Activated T-cell treated with anti-CD3 and anti-CD28 coated beads, Interleukin-2, amount 50 U/mL, for 4 hours (primary cell): ENCODE results near the gene FABP7. TPM values are rescaled to one million over a fixed set of nuclear protein-coding genes. Genes with fewer than 3 reads are reported as not detected.

ENCODE experiments used
- ATAC-seq, 2 donors: fragments of 200-7000 bp; cut with Tn5 transposase; one replicate each; pipeline ENCODE4 v1.10.0; 2021
- DNase-seq: peaks from one replicate; pipeline ENCODE4 v3.0.0-alpha.2; 2020
- H3K27me3 Mint-ChIP-seq: one replicate; pipeline ENCODE4 v1.8.0; 2021; ENCODE audit warnings: low read depth, mixed read lengths
- H3K36me3 Mint-ChIP-seq: one replicate; pipeline ENCODE4 v1.8.0; 2022; ENCODE audit warnings: mixed read lengths; ENCODE audit not compliant: insufficient read depth
- H3K4me1 Mint-ChIP-seq: one replicate; pipeline ENCODE4 v1.8.0; 2021; ENCODE audit warnings: low read depth, mixed read lengths
- H3K4me3 Mint-ChIP-seq: one replicate; pipeline ENCODE4 v1.8.0; 2021; ENCODE audit warnings: mild to moderate bottlenecking, moderate library complexity, mixed read lengths
- H3K9me3 Mint-ChIP-seq: one replicate; pipeline ENCODE4 v1.8.0; 2021; ENCODE audit warnings: mixed read lengths
- total RNA-seq, 3 donors: library from RNA; stranded (reverse); gene quantifications; one replicate each; pipeline ENCODE4 v1.2.1, GENCODE V29; 2021

The FABP7 gene
- total RNA-seq, 3 donors from 2014 or later, result not detected

GRCh38 chr6:122778985-122779661 is 393 bp upstream of the FABP7 start:
- no peaks in the 10 kb centered on the region for H3K4me1 Mint-ChIP-seq
- peaks cover 5% of the 10 kb centered on the region for H3K27me3 Mint-ChIP-seq
- H3K9me3 Mint-ChIP-seq, result peaks cover 4% of the 10 kb centered on the region
- ATAC-seq (no peak), DNase-seq (no peak)
- no peak overlapping the region for H3K4me3 Mint-ChIP-seq
- no peaks in the 10 kb centered on the region for H3K36me3 Mint-ChIP-seq

DNA sequence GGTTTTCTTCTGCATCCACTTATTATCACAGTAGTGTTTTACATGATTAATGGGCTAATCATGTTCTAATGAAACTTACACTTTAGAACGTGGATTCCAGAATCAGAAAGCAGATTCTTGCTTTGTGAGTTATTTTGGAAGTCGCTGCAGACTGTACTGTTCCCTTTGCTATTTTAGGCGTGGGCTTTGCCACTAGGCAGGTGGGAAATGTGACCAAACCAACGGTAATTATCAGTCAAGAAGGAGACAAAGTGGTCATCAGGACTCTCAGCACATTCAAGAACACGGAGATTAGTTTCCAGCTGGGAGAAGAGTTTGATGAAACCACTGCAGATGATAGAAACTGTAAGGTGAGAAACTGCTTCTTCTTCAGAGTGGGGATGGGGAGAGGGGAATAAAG is 598 bp downstream of the FABP7 start:
- ATAC-seq (no peak), DNase-seq (no peak)
- Mint-ChIP-seq H3K9me3 (peaks cover 4% of the 10 kb centered on the region), H3K4me1 (no peaks in the 10 kb centered on the region), H3K27me3 (peaks cover 6% of the 10 kb centered on the region), H3K4me3 (no peak overlapping the region), H3K36me3 (no peaks in the 10 kb centered on the region)

GRCh38 chr6:122781716-122782115 is 2.2 kb downstream of the FABP7 start:
- H3K27me3 Mint-ChIP-seq, result peaks cover 11% of the 10 kb centered on the region
- DNase-seq (no peak), ATAC-seq (no peak)
- H3K36me3 Mint-ChIP-seq, result no peaks in the 10 kb centered on the region
- no peaks in the 10 kb centered on the region for H3K4me1 Mint-ChIP-seq
- H3K9me3 Mint-ChIP-seq, result no peaks in the 10 kb centered on the region
- no peak overlapping the region for H3K4me3 Mint-ChIP-seq

- Mint-ChIP-seq H3K9me3 (no peaks in the 10 kb centered on the region), H3K4me3 (no peak overlapping the region), H3K27me3 (peaks cover 25% of the 10 kb centered on the region), H3K36me3 (no peaks in the 10 kb centered on the region), H3K4me1 (no peaks in the 10 kb centered on the region)
- DNase-seq (no peak), ATAC-seq (no peak)
Observed at GRCh38 chr6:122783401-122783800, 3.9 kb downstream of the FABP7 start.

GRCh38 chr6:122785891-122786290 is 6.4 kb downstream of the FABP7 start:
- no peak for ATAC-seq

DNA sequence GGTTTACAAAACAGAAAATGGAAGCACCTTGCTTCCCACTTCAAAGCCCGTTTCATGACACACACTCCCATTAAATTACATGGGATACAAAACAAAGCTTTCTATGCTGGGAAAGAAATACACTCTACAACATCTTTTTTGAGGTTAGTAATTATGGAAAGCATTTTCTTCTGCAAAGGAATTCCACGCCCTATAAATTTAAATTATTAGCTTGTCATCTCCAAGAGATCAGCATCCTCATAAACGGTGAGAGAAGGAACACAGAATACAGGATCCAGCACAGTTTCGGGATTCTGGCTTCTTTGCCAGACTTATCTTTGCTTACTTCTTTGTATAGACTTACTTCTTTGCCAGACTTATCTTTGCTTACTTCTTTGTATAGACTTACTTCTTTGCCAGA is 8.2 kb downstream of the FABP7 start:
- DNase-seq (no peak), ATAC-seq (no peak)
- H3K9me3 Mint-ChIP-seq, result no peaks in the 10 kb centered on the region
- H3K4me3 Mint-ChIP-seq, result no peak overlapping the region
- no peaks in the 10 kb centered on the region for H3K36me3 Mint-ChIP-seq
- peaks cover 10% of the 10 kb centered on the region for H3K4me1 Mint-ChIP-seq
- H3K27me3 Mint-ChIP-seq, result peaks cover 55% of the 10 kb centered on the region

More at GRCh38 chr6:122785891-122786290, 6.4 kb downstream of the FABP7 start:
- Mint-ChIP-seq H3K4me3 (no peak overlapping the region), H3K4me1 (peaks cover 10% of the 10 kb centered on the region), H3K9me3 (no peaks in the 10 kb centered on the region), H3K27me3 (peaks cover 46% of the 10 kb centered on the region), H3K36me3 (no peaks in the 10 kb centered on the region)
- no peak for DNase-seq

DNA sequence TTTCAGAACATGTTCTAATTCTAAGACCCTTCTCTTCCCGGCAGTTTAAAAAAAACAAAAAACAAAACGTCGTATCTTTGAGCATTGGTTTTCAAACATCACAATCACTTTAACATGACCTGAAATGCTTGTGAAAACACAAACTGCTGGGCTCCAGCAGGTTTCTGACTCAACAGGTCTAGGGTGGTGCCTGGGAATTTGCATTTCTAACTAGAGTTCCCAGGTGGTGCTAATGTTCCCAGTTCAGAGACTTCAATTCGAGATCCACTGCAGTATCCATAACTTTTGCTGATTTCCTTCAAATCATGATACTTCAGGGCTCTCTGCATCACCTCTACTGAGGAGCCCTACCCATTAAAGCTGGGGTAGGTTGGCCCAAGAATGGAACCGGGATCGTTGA is 8.7 kb downstream of the FABP7 start:
- Mint-ChIP-seq H3K4me3 (no peak overlapping the region), H3K4me1 (peaks cover 10% of the 10 kb centered on the region), H3K27me3 (peaks cover 59% of the 10 kb centered on the region), H3K36me3 (no peaks in the 10 kb centered on the region), H3K9me3 (no peaks in the 10 kb centered on the region)
- DNase-seq (no peak), ATAC-seq (no peak)

DNA sequence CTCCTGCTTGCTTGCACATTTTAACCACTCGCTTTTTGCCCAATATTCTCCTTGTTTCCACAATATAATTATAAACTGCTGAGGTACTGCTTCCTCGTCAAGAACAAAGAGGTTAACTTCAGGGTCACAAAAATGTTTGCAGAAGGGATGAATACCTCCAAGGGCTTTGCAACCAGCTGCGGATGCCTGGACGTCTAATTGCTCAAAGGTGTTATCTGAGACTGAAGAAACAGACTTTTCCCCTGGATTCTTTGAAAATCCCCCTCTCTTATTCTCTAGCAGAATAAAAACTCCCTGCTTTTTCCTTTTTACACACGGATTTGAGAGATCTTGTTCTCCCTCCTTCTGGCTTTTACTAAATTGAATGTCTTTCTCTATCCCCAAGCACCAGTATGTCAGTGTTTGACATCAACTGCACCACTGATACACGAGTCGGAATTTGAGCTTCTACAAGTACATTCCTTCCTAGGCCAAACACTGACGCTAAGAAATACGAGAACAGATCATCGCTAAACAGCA is 9.2 kb downstream of the FABP7 start:
- H3K27me3 Mint-ChIP-seq, result peaks cover 59% of the 10 kb centered on the region
- H3K4me1 Mint-ChIP-seq, result peaks cover 10% of the 10 kb centered on the region
- ATAC-seq (no peak), DNase-seq (no peak)
- no peaks in the 10 kb centered on the region for H3K9me3 Mint-ChIP-seq
- H3K4me3 Mint-ChIP-seq, result peak overlapping the region; percentile 75
- no peaks in the 10 kb centered on the region for H3K36me3 Mint-ChIP-seq

DNA sequence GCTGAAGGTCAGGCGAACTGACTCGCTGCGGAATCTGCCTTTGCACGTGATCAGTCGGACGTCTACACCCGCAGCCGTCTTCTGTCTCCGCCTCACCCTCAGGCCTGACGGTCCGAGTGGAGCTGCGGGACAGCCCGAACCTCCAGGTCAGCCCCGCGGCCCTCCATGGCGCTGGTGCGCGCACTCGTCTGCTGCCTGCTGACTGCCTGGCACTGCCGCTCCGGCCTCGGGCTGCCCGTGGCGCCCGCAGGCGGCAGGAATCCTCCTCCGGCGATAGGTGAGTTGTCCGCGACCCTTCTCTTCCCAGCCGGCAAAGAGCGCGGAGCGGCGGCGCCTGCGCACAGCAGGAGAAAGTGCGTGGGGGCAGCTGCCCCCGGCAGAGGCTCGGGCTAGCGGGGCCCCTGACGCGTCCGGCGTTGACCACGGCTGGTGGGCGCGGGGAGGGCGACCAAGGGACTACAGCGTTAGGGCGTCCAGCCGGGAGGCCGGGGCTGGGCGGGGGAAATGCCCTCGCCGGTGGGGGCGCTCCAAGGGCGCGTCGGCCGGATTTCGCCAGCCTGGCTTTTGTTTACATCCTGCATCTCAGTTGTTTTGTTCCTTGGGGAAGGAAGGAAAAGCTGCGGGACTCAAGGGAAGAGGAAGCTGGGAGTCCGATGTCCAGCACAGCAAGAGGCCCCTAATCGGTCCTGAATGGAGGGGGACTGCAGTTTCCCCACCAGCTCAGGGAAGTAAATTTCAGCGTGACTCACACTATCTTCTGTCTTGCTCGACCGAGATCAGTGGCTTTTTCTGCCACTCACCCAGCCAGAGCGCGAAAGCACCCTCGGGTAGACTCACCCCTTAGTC is 9.9 kb downstream of the FABP7 start, which contains the start of gene SMPDL3A:
SMPDL3A (plus strand) TSS at position 77 of the 846 bp plus-strand sequence; CDS start at position 166, 89 bp downstream.
- ATAC-seq, result peak; percentile 86
- peaks cover 10% of the 10 kb centered on the region for H3K4me1 Mint-ChIP-seq
- peaks cover 59% of the 10 kb centered on the region for H3K27me3 Mint-ChIP-seq
- H3K9me3 Mint-ChIP-seq, result no peaks in the 10 kb centered on the region
- no peaks in the 10 kb centered on the region for H3K36me3 Mint-ChIP-seq
- peak within 1 kb of the TSS; percentile 75 for H3K4me3 Mint-ChIP-seq
- no peak for DNase-seq

- H3K9me3 Mint-ChIP-seq, result no peaks in the 10 kb centered on the region
- peaks cover 59% of the 10 kb centered on the region for H3K27me3 Mint-ChIP-seq
- DNase-seq, result no peak
- peak overlapping the region; percentile 75 for H3K4me3 Mint-ChIP-seq
- no peaks in the 10 kb centered on the region for H3K36me3 Mint-ChIP-seq
- ATAC-seq, result no peak
- peaks cover 10% of the 10 kb centered on the region for H3K4me1 Mint-ChIP-seq
Observed at GRCh38 chr6:122790028-122790422, 10.5 kb downstream of the FABP7 start.

DNA sequence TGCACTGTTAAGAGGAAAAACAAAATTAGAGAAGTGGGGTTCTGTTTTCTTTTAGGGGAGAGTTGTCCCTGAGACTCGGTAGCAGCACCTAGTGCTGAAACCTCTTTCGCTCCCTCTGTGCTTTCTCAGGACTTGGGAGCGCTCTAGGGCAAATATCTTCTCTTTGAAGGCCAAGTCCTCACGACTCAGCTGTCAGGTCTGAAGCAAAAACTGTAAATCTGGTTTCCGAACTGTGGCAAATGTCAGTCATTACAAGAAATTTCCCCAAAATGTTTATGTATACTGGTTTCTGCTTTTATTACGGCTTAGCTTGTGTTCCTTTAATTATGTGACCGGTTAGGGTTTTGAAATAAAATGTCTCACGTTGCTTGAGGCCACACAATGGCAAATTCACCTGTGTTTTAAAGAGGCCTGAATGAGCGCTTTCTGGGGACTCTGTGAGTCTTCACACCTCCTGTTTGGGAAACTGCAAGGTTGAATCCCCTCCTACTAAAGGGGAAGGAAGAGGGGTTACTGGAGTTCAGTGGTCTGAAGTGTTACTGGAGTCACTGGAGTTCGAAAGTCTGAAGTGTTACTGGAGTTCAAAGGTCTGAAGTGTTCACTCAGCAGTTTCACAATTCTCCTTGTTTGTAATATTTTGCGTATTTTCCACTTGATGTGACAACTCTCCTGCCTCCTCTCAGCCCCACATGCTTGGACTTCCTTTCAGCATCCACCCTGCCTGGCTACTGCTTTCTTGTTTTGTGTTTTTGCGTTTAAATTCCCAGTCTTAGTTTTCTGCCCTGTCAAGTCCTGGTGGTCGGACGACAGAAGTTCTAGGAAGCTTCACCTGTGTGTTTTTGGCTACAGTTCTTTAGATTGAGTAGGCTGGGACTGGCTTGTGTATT is 11.2 kb downstream of the FABP7 start:
- H3K4me1 Mint-ChIP-seq, result peaks cover 10% of the 10 kb centered on the region
- peak overlapping the region; percentile 24 for H3K4me3 Mint-ChIP-seq
- ATAC-seq (no peak), DNase-seq (no peak)
- peaks cover 61% of the 10 kb centered on the region for H3K27me3 Mint-ChIP-seq
- H3K36me3 Mint-ChIP-seq, result no peaks in the 10 kb centered on the region
- H3K9me3 Mint-ChIP-seq, result no peaks in the 10 kb centered on the region

- no peak for ATAC-seq
- no peaks in the 10 kb centered on the region for H3K36me3 Mint-ChIP-seq
- H3K27me3 Mint-ChIP-seq, result peaks cover 57% of the 10 kb centered on the region
Observed at GRCh38 chr6:122791310-122791679, 11.8 kb downstream of the FABP7 start.

DNA sequence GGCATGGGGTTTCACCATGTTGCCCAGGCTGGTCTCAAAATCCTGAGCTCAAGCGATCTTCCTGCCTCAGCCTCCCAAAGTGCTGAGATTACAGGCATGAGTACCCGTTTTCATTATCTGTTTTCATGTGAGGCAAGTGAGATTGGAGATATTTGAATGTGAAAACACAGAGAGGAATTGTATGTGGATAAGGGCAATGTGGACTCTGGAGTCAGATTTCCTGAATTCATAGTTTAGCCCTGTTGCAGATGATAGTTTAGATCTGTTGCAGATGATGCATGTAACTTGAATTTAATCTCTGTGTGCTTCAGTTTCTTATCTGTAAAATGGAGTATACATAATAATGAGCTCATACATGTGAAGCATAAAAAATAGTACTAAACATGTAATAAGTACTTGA is 13.2 kb downstream of the FABP7 start:
- H3K36me3 Mint-ChIP-seq, result no peaks in the 10 kb centered on the region
- DNase-seq, result no peak
- ATAC-seq, result no peak
- peaks cover 10% of the 10 kb centered on the region for H3K4me1 Mint-ChIP-seq
- peaks cover 48% of the 10 kb centered on the region for H3K27me3 Mint-ChIP-seq
- no peak overlapping the region for H3K4me3 Mint-ChIP-seq
- H3K9me3 Mint-ChIP-seq, result no peaks in the 10 kb centered on the region

More at GRCh38 chr6:122791310-122791679, 11.8 kb downstream of the FABP7 start:
- peaks cover 10% of the 10 kb centered on the region for H3K4me1 Mint-ChIP-seq
- DNase-seq, result no peak
- H3K4me3 Mint-ChIP-seq, result no peak overlapping the region
- no peaks in the 10 kb centered on the region for H3K9me3 Mint-ChIP-seq

GRCh38 chr6:122797537-122797936 is 18.0 kb downstream of the FABP7 start:
- DNase-seq, result no peak
- Mint-ChIP-seq H3K4me1 (no peaks in the 10 kb centered on the region), H3K4me3 (no peak overlapping the region), H3K9me3 (no peaks in the 10 kb centered on the region), H3K36me3 (no peaks in the 10 kb centered on the region), H3K27me3 (peaks cover 11% of the 10 kb centered on the region)
- ATAC-seq, result no peak
